Measurements from ENCODE around the gene KIF26A.

KIF26A gene

GRCh38 chr14:104133496-104133895 lies 4.9 kb upstream of the KIF26A start:
- no peak for DNase-seq

- no peak for DNase-seq
These were observed 4.1 kb upstream of the KIF26A start for GRCh38 chr14:104134061-104134965.

DNA sequence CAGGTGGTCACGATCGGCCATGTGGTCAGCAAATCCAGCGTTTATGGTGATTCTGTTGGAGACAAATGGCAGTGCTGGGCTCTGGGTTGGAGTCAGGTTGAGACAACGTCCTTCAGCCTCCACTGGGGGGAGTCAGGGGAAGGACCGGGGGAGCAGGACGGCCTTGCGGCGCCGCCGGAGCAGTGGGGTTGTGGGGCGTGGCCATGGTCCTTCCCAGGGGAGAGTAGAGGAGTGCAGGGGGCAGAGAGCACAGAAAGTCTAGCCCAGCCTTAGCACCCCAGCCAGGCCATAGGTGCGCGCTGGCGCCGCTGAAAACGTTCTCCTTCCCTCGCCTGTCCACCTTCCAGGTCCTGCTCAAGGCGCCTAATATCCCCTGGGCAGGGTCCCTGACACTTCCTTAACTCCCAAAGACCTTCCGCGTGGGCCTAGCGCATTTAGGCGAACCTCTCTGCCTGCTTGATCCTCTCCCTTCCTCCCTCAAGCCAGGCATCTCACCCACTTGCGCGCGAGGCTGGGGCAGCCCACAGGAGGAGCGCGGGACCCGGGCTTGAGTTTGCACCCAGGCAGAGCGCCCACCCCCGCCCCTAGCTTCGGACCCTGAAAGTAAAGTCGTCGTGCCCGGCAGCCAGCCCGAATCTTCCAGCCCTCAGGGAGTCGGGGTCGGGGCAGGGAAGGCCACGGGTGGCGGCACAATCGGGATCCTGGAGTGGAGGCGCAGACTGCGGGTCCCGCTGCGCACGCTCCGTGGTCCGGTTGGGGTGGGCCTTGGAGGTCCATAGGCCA lies 3.1 kb upstream of the KIF26A start:
- no peak for DNase-seq

GRCh38 chr14:104135904-104136471 lies 2.4 kb upstream of the KIF26A start:
- no peak for DNase-seq

DNA sequence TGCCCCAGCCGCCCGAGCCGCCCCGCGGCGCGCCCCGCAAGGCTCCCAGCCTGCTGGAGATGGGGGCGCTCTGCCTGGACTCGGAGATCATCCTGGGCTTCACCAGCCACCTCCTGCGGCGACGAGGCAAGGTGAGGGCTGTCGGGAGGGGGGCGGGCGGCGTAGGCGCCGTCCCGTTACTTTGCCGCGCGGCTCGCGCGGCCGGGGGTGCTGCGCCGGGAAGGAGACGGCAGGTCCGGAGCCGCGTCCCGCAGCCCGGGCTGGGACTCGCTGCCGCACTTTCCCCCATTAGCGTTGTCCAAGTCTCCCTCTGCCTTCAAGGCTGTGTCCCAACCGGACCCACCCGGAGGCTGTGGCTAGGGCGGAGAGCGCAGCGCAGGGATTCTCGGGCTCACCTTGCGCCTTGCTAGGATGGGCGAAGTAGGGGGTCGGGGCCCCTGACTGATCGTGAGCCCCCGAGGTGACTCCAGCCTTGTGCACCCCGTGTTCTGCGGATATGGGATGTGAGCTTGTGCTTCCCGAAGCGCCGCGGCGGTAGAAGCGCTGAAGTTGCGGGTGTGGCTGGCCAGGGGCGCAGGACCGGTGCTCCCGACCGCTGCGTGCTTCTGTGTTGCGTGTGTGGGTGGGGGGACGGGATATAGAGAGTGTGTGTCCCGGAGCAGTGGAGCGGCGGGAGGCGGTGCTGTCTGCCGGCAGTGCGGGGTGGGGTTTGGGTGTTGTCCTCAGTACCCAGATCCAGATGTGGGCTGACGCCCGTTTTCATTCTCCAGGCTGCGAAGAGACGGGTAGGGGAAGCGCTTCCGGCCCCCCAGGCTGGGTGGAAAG lies 1.7 kb upstream of the KIF26A start:
- no peak for DNase-seq

DNA sequence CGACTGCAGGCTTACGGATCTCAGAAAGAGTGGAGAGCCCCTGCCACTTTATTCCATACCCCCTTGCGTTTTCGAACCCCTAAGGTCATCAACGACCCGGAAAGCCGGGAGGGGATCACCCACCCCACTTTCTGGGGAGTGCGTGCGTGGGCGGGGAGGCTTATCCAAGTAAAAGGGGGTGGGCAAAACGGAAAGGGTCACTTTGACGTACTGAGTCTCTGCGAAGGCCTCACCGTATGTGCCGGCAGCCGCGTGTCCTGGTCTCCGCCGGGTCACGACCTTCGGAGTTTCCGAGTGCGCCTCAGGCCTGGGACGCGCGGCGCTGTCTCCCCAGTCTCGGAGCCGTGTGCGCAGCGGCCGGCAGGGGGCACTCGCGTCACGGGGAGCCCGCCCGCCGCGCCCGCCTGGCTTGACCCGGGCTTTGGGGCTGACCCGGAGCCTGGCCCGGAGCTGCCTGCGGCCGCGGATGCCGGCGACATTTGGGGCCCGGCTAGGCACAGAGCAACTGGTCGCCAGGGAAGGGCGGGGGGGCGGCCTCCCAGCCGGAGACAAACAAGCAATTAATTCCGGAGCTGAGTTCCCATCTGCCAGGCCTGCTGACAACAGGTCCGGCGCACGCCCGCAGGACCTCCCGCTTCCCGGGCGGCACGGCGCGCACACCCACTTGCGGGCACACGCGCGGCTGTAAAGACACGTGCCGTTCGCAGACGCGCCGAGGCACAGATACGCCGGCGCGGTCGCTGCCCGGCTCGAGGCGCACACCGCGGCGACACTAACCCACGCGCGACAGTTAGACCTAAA lies 890 bp upstream of the KIF26A start:
- DNase-seq, result peak; percentile 64

DNA sequence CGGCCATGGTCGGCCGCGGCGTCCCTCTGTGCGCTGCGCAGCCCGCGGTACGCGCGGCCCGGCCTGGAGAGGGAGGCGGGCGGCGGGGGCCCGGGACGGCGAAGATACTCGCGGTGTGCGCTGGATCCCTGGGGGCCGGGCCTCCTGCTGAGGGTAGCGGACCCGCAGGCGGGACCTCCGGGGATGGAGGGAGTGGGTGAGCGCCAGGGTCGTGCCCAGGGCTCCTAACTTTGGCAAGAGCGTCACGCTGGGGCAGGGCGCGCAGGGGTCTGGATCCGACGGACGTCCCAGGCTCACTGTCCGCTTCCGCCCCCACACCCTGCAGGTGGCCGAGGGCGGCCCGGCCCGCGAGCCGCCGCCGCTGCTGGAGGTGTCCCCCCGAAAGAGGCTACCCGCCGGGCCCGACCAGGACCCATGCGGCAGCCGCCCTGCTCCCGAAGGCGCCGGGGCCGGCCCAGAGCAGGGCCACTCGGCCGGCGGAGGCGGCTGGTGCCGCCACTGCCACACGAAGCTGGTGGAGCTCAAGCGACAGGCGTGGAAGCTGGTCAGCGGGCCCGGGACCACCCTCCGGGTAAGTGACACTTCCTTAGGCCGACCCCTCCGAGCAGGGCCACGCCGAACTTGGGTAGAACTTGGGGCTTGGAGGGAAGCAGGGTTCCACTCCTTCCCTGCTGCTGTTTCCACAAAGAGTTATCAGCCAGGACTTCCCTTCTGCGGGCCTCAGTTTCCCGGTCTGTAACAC lies 502 bp downstream of the KIF26A start:
- DNase-seq, result no peak

GRCh38 chr14:104139460-104140212 lies 1.2 kb downstream of the KIF26A start:
- no peak for DNase-seq

DNA sequence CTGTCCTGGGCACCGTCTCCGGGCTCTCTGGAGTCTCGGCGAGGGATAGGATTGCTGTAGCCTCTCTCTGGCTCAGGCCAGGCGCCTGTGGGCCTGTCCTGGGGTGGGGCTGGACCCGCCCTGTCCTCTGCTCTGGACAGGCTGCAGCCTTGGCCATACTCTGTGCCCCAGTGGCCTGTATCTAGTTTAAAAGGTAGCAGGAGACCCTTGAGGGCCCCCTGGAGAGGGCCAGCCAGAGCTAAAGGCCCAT lies 1.8 kb downstream of the KIF26A start:
- DNase-seq, result no peak

- no peak for DNase-seq
These were observed 2.3 kb downstream of the KIF26A start for GRCh38 chr14:104140463-104141331.

DNA sequence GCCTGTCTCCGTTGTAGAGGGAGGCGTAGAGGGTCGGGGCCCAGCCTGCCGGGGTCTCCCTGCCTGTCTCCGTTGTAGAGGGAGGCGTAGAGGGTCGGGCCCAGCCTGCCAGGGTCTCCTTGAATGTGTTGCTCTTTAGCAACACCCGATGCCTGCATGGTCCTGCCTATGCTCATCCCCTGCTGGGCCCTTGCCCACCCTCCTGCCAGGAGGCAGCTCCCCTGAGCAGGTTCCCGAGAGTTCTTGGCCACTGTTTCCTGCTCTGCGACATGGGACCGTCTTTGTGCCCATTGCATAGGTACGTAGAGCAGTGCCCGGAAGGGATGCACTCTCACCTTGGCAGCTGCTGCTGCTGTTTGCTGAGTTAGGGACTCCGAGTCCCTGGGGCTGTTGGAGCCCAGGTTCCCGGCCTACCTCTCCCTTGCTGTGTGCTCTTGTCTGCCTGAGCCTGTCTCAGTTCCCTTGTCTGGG lies 3.3 kb downstream of the KIF26A start:
- DNase-seq, result no peak

- no peak for DNase-seq
These were observed 4.0 kb downstream of the KIF26A start for GRCh38 chr14:104142136-104142945.

- no peak for DNase-seq
These were observed 4.6 kb downstream of the KIF26A start for GRCh38 chr14:104142946-104143470.

GRCh38 chr14:104143521-104144452 lies 5.4 kb downstream of the KIF26A start:
- no peak for DNase-seq

GRCh38 chr14:104144453-104144790 lies 6.0 kb downstream of the KIF26A start:
- no peak for DNase-seq

- no peak for DNase-seq
These were observed 6.8 kb downstream of the KIF26A start for GRCh38 chr14:104144911-104145825.

All from stimulated activated CD4-positive, alpha-beta T cell treated with anti-CD3 and anti-CD28 coated beads, Interleukin-4, amount 100 ng/mL, for 24 hours (primary cell).